Activated CD4-positive, alpha-beta T cell treated with anti-CD3 and anti-CD28 coated beads, Interleukin-2, amount 10 ng/mL, durations not matched to agents 7 days and 5 days (primary cell): ENCODE results near the gene CASKIN2. TPM values are rescaled to one million over a fixed set of nuclear protein-coding genes. Genes with fewer than 3 reads are reported as not detected.

Source experiments
- CTCF ChIA-PET: fragments of 350-600 bp; sonication (Branson Sonifier 250); formaldehyde crosslinking; loops from one replicate; lab custom pipeline; 2021; ENCODE audit warnings: antibody characterized with exemption; lab: Charles Lee
- POLR2A ChIA-PET: fragments of 350-600 bp; sonication (Branson Sonifier 250); formaldehyde crosslinking; loops from one replicate; lab custom pipeline; 2021; ENCODE audit warnings: antibody characterized with exemption; lab: Charles Lee
- DNase-seq: peaks from one replicate; pipeline ENCODE4 v3.0.0-alpha.2; 2020
- H3K27ac Mint-ChIP-seq: one replicate; pipeline ENCODE4 v1.8.0; 2021; ENCODE audit warnings: mild to moderate bottlenecking, moderate library complexity, mixed read lengths
- H3K27me3 Mint-ChIP-seq: one replicate; pipeline ENCODE4 v1.8.0; 2021; ENCODE audit warnings: mixed read lengths
- H3K36me3 Mint-ChIP-seq: one replicate; pipeline ENCODE4 v1.8.0; 2021; ENCODE audit warnings: low read depth, mixed read lengths
- H3K4me1 Mint-ChIP-seq: one replicate; pipeline ENCODE4 v1.8.0; 2021; ENCODE audit warnings: mixed read lengths
- H3K4me3 Mint-ChIP-seq: one replicate; pipeline ENCODE4 v1.8.0; 2021; ENCODE audit warnings: mild to moderate bottlenecking, moderate library complexity, mixed read lengths
- H3K9me3 Mint-ChIP-seq: one replicate; pipeline ENCODE4 v1.8.0; 2021; ENCODE audit warnings: mixed read lengths
- total RNA-seq, 2 experiments: library from RNA; stranded (reverse); gene quantifications; one replicate each; pipeline ENCODE4 v1.2.3, GENCODE V29; 2021

The CASKIN2 gene
- total RNA-seq, 2 experiments from 2014 or later: 0.47 to 1.1 TPM

DNA sequence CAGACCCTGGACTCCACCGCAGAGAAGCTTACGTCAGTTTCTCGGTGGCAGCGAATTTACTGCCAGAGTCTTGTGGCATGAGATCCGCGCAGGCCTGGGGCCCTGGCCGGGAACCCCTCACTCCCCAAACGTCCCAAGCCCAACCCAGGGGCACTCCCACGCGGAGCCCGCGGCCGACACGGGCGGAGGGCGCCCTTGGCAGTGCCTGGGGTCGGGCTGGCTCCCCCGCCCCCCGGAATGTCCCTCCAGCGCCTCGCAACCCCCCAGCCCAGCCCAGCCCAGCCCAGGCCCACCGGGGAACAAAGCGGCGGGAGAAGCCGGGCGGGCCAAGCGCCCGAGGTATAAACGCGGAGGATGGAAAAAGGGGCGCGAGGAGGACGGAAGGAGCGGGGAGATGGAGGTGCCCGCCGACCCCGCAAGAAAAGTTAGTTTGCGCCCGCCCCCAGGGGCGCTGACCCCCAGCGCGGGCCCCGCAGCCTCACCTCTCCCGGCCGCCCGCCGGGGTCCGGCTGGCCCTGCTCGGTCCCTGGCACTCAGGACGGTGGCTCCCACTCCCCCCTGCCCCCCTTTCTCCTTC is 330 bp downstream of the CASKIN2 start:
- POLR2A ChIA-PET: no interaction called here
- Mint-ChIP-seq H3K27ac (no peak overlapping the region), H3K9me3 (no peaks in the 10 kb centered on the region), H3K4me1 (peaks cover 28% of the 10 kb centered on the region), H3K4me3 (peak overlapping the region; percentile 7), H3K36me3 (peaks cover 16% of the 10 kb centered on the region), H3K27me3 (peaks cover 4% of the 10 kb centered on the region)
- CTCF ChIA-PET: no interaction called here
- no peak for DNase-seq

DNA sequence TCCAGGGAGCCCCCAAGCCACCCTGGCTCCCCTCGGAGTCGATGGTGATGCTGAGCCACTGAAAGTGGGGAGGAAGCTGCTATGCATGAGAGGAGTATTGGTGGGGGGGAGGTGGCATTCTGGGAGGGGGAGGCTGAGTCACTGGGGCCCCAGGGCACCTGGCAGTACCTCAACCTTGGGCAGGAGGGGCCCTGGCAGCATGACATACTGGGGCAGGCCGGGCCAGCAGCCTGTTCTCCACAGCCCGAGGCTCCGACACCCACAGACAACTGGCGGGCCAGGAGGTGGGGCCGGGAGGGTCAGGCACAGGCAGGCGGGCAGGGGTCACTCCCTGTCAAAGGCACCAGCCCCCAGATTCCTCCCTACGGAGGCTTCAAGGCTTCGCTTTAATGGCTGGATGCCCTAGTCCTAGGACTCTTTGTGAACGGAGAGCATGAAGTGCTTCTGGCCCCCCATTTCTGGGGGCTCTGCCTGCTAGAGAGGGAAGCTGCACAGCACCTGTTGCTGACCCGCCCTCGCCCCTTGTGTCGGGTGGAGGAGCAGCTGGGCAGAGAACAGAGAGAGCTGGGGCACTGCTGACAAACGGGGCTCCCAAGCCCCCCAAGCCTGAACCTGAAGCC is 928 bp downstream of the CASKIN2 start:
- peaks cover 25% of the 10 kb centered on the region for H3K4me1 Mint-ChIP-seq

DNA sequence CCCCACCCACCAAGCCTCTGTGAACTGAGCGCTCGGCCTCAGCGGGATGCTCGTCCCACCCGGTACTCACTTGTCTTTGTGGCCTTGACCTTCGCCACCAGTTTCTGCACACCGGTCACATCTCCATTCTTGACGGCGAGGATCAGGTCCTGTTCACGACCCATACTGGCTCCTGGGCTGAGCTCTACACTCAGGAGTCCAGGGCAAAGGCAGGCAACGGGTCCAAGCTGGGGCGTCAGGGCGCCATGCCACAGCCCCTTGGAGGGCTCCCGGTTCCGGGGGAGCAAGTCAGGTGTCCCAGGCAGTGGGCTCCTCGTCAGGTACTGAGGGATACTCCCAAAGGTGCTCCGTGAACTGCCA is 1.7 kb downstream of the CASKIN2 start:
- peaks cover 7% of the 10 kb centered on the region for H3K36me3 Mint-ChIP-seq
- peaks cover 17% of the 10 kb centered on the region for H3K4me1 Mint-ChIP-seq
- no peaks in the 10 kb centered on the region for H3K9me3 Mint-ChIP-seq
- ChIA-PET CTCF (interaction anchor here (0.6 to 2.4 kb wide), 4 partner anchors 11 to 33 kb away, joined by 4 to 8 read pairs (median 4); no protein-coding TSS in a partner anchor), POLR2A (interaction anchor here (0.6 kb wide), 1 partner anchor 221 kb away, joined by 3 read pairs; no protein-coding TSS in a partner anchor)
- peaks cover 4% of the 10 kb centered on the region for H3K27me3 Mint-ChIP-seq
- no peak overlapping the region for H3K4me3 Mint-ChIP-seq
- H3K27ac Mint-ChIP-seq: no peak overlapping the region
- no peak for DNase-seq

More for the DNA sequence above, 928 bp downstream of the CASKIN2 start:
- H3K9me3 Mint-ChIP-seq: no peaks in the 10 kb centered on the region
- peak overlapping the region; percentile 7 for H3K4me3 Mint-ChIP-seq
- H3K36me3 Mint-ChIP-seq: peaks cover 12% of the 10 kb centered on the region
- DNase-seq: no peak
- H3K27ac Mint-ChIP-seq: no peak overlapping the region
- POLR2A ChIA-PET: no interaction called here
- CTCF ChIA-PET: interaction anchor here (0.6 to 2.4 kb wide), 3 partner anchors 11 to 34 kb away, joined by 4 to 8 read pairs (median 5); no protein-coding TSS in a partner anchor
- H3K27me3 Mint-ChIP-seq: peaks cover 4% of the 10 kb centered on the region

DNA sequence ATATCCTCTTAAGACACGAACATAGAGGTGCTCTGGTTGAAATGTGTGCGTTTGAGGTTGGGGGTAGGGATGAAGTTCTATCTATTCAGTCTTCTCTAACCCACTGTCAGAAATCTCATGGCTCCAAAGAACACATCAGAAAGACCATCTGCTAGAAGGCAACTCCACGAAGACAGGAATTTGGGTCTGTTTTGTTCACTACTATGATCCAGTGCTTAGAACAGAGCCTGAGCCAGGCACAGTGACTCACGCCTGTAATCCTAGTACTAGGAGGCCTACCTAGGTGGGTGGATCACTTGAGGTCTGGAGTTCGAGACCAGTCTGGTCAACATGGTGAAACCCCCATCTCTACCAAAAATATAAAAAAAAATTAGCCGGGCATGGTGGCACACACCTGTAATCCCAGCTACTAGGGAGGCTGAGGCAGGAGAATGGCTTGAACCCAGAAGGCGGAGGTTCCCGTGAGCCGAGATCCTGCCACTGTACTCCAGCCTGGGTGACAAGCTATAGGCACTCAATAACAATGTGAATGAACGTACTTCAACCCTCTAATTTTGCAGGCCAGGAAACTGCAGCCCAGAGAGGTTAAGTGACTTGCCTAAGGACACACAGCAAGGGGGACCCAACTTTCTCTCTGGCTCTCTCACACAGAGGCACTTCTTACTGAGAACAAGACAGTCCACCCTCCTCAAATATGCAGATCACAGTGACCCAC is 2.3 kb downstream of the CASKIN2 start:
- CTCF ChIA-PET: interaction anchor here (1.5 to 2.4 kb wide), 4 partner anchors 10 to 32 kb away, joined by 4 to 8 read pairs (median 6); no protein-coding TSS in a partner anchor
- DNase-seq: no peak
- Mint-ChIP-seq H3K4me3 (no peak overlapping the region), H3K27me3 (peaks cover 4% of the 10 kb centered on the region), H3K27ac (no peak overlapping the region), H3K9me3 (no peaks in the 10 kb centered on the region), H3K36me3 (peaks cover 2% of the 10 kb centered on the region), H3K4me1 (peaks cover 11% of the 10 kb centered on the region)
- POLR2A ChIA-PET: interaction anchor here (0.6 kb wide), 1 partner anchor 220 kb away, joined by 3 read pairs; no protein-coding TSS in a partner anchor

DNA sequence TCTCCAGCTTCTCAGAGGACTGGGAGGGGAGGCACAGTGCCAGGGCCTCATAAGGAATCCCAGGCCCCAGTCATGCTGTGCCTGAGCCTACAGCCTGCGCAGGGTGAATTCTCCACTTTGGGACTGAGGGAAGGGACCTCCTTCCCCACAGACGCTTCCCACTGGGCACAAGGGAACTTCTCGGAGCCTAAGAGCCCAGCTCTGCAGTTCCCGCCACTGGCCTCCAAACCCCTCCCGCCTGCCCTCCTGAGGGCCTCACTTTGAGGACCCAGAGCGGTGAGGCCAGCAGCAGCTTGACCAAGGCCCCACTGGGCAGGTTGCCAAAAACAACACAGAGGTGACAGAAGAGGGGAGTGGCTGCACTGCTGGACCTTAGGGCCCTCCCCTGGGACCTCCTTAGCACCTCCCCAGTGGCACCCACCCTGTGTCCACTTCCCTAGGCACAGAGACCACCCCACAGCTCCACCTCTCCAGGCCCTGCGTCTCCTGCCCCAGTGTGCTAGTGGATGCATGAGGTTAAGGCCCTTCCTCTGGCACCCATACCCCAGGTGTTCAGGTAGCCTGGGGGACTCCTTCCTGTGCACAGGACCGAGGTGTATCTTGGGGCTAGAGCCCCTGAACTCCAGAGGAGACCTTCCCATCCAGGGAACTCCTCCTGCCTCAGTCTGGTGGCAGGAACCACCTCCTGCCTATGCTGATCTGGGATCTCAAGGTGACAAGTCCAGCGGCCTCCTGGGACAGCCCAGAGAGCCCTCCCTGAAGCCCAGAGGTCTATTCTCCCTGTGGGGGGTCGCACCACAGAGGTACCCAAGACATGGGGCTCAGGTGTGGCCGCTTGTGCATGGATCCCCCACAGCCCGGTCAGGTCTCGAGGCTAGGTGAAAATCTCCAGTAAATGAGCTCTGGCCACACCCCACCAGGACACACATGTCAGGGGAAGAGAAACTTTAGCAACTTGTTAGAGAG is 3.4 kb downstream of the CASKIN2 start:
- Mint-ChIP-seq H3K27me3 (peaks cover 4% of the 10 kb centered on the region), H3K9me3 (no peaks in the 10 kb centered on the region), H3K4me3 (no peak overlapping the region), H3K27ac (no peak overlapping the region), H3K4me1 (no peaks in the 10 kb centered on the region), H3K36me3 (no peaks in the 10 kb centered on the region)
- ChIA-PET CTCF (interaction anchor here (1.5 to 2.4 kb wide), 4 partner anchors 9 to 58 kb away, joined by 4 to 8 read pairs (median 6); no protein-coding TSS in a partner anchor), POLR2A (no interaction called here)
- DNase-seq: no peak

DNA sequence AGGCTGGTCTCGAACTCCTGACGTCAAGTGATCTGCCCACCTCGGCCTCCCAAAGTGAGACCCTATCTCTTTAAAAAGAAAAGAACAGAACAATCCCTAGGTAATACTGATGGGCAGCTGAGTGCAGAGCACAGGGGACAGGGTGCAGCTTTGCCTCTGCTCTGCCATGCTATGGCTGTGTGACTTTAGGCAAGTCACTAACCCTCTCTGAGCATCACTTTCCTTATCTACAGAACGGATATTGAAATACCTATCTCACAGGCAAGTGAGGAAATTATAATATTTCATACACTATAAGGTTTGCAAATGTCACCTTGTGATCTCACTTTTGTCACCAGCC is 4.1 kb downstream of the CASKIN2 start:
- POLR2A ChIA-PET: no interaction called here
- no peaks in the 10 kb centered on the region for H3K36me3 Mint-ChIP-seq
- peaks cover 4% of the 10 kb centered on the region for H3K27me3 Mint-ChIP-seq
- no peak for DNase-seq
- H3K27ac Mint-ChIP-seq: no peak overlapping the region
- CTCF ChIA-PET: interaction anchor here (1.5 to 2.3 kb wide), 2 partner anchors 13 to 57 kb away, joined by 4 to 5 read pairs; no protein-coding TSS in a partner anchor
- no peak overlapping the region for H3K4me3 Mint-ChIP-seq
- no peaks in the 10 kb centered on the region for H3K9me3 Mint-ChIP-seq
- H3K4me1 Mint-ChIP-seq: no peaks in the 10 kb centered on the region

DNA sequence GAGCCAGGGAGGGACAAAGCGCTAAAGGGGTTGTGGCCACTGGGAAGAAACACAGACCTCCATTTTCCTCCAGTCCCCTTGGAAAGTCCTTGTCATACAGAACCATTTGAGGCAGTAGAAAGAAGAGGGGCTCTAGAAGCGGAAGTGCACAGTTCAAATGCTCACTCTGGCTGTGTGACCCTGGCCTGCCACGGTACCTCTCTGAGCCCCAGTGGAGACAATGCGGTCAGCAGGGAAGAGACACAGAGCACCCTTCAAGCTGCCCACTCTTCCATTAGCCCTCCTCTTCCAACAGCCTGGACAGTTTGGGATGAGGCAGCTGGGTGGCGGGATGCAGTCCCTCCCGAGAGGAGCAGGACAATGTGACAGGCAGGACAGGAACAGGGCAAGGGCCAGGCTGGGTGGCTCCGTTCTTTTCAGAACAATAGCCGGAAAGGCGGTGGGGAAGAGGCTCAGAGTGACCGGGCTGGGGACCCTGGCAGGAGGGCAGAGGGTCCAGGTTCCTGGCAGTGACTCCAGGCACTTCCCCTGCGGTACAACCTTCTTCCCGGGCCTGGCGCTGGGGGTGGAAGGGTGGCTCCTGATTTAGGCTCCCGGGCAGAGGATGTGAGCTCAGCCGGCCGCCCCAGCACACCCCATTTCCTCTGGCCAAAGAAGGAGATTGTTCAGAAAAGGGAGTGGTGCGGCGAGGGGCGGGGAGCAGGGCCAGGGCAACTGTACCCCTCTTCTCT is 5.6 kb downstream of the CASKIN2 start:
- Mint-ChIP-seq H3K36me3 (no peaks in the 10 kb centered on the region), H3K4me3 (no peak overlapping the region), H3K9me3 (no peaks in the 10 kb centered on the region), H3K27ac (no peak overlapping the region), H3K27me3 (peaks cover 4% of the 10 kb centered on the region), H3K4me1 (no peaks in the 10 kb centered on the region)
- ChIA-PET CTCF (interaction anchor here (0.9 to 1.0 kb wide), 2 partner anchors 11 to 22 kb away, joined by 3 read pairs; no protein-coding TSS in a partner anchor), POLR2A (no interaction called here)
- no peak for DNase-seq

DNA sequence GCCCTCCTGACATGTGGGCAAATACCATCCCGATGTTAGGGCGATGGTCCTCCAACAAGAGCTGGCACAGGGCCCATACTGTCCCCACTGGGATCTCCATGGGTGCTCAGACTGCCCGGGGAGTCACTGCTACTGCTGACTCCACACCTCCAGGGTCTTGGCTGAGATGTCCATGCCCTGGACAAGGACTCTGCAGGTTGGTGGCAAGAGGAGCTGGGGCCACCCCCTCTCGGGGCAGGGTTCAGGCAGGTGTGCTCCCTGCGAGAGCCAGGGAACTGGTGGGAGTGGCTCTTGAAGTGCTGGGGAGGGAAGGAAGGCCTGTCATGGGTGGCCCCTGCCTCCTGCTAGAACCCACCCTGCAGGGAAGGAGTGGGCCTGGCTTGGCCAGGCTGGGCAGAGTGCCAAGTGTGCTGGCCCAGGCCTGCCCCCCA is 6.4 kb downstream of the CASKIN2 start:
- no peaks in the 10 kb centered on the region for H3K9me3 Mint-ChIP-seq
- H3K4me1 Mint-ChIP-seq: no peaks in the 10 kb centered on the region
- H3K27ac Mint-ChIP-seq: no peak overlapping the region
- no peak overlapping the region for H3K4me3 Mint-ChIP-seq
- CTCF ChIA-PET: interaction anchor here (0.9 to 1.6 kb wide), 3 partner anchors 9 to 21 kb away, joined by 3 to 5 read pairs (median 3); no protein-coding TSS in a partner anchor
- POLR2A ChIA-PET: no interaction called here
- no peaks in the 10 kb centered on the region for H3K36me3 Mint-ChIP-seq
- H3K27me3 Mint-ChIP-seq: peaks cover 2% of the 10 kb centered on the region
- DNase-seq: no peak

DNA sequence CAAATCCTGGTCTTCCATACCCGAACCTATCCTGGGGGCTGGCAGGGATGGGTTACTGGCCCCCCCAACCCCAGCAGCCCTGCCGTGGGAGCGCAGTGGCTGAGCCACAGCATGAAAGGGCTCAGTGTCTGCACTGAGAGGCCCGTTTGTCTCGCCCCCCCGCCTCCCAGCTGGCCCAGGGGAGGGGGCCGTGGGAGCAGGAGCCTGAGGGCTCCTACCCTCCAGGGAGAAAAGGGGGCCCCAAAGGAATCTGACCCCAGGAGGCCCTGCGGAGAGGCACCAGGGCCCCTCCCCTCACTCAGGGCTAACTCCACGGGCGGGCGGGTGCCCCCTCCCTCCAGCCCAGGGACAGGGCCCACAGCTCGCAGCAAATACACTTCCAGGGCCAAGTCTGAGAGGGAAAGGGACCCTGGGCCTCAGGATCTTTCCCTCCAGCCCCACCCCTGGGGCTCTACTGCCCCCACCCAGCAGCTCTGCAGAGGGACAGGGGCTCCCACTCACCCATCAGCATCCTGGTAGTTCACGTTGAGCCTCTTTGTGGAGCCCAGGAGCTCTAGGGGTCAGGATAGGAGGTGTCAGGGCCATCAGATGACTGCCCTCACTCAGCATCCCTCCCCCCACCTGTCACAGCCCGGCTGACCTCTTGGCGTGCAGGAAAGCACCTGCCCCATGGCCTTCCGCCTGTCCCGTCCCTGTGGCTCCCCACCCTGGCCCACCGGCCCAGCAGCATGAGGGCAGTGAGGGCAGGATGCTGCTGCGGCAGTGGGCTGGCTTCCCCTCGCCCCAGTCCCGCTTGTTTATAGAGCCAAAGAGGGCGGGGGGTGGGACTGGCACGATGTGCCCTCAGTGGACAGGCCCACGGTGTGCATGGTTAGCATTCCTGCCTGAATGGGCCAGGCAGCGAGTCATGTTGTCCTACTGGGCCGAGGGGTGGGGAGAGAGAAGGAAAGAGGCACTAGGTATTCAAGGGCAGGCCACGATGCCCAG is 7.3 kb downstream of the CASKIN2 start:
- no peaks in the 10 kb centered on the region for H3K9me3 Mint-ChIP-seq
- ChIA-PET POLR2A (no interaction called here), CTCF (interaction anchor here (1.0 to 1.6 kb wide), 3 partner anchors 10 to 20 kb away, joined by 3 to 5 read pairs (median 3); no protein-coding TSS in a partner anchor)
- no peaks in the 10 kb centered on the region for H3K27me3 Mint-ChIP-seq
- H3K27ac Mint-ChIP-seq: no peak overlapping the region
- no peaks in the 10 kb centered on the region for H3K36me3 Mint-ChIP-seq
- H3K4me1 Mint-ChIP-seq: no peaks in the 10 kb centered on the region
- no peak overlapping the region for H3K4me3 Mint-ChIP-seq
- no peak for DNase-seq

DNA sequence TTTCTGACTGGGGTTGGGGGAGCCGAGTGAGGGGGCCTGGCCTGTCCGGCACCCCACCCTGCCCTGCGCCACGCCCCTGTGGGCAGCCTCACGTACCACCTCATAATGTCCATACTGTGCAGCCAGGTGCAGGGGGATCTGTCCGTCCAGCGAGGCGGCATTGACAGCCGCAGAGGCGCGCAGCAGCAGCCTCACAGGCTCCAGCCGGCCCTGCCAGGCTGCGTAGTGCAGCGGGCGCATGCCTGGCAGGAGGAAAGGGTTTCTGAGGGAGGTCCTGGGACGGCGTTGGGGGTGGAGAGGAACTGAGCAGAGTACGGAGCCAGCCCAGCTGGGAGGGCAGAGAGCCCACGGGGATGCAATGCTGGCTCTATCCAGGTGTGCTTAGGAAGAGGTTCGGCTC is 8.4 kb downstream of the CASKIN2 start:
- CTCF ChIA-PET: interaction anchor here (1.0 kb wide), 1 partner anchor 12 kb away, joined by 3 read pairs; no protein-coding TSS in a partner anchor
- Mint-ChIP-seq H3K4me1 (no peaks in the 10 kb centered on the region), H3K27ac (no peak overlapping the region), H3K36me3 (no peaks in the 10 kb centered on the region), H3K27me3 (no peaks in the 10 kb centered on the region), H3K9me3 (no peaks in the 10 kb centered on the region), H3K4me3 (no peak overlapping the region)
- DNase-seq: no peak
- POLR2A ChIA-PET: no interaction called here

DNA sequence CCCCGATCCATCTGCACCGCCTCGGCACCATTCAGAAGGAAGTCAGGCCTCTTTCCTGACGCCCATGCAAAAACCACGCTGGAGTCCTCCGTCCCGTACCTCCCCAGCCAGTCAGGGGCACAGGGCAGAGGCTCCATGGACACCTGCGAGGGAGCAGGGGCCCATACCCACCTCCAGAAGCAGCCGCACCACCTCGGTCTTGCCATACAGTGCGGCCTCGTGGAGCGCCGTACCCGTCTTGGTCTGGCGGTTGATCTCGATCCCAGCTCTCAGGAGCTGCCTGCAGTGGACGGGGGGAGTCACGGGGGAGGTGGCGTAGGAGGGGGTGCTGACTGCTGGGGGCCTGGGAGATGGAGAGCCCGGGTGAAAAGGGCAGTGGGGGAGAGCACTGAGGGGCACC is 9.2 kb downstream of the CASKIN2 start:
- ChIA-PET CTCF (no interaction called here), POLR2A (no interaction called here)
- no peaks in the 10 kb centered on the region for H3K4me1 Mint-ChIP-seq
- no peak for DNase-seq
- no peak overlapping the region for H3K4me3 Mint-ChIP-seq
- no peak overlapping the region for H3K27ac Mint-ChIP-seq
- no peaks in the 10 kb centered on the region for H3K27me3 Mint-ChIP-seq
- H3K9me3 Mint-ChIP-seq: no peaks in the 10 kb centered on the region
- H3K36me3 Mint-ChIP-seq: no peaks in the 10 kb centered on the region
